ENCODE results near the gene CLEC17A.
"Not testable (repeated sequence)": the region's sequence is repeated elsewhere in the genome, so short reads cannot be mapped to it uniquely, and the experiment has no call there.

CLEC17A gene

GRCh38 chr19:14603990-14604387, 21.1 kb downstream of the CLEC17A start:
- TF ChIP-seq, protein P1, sequence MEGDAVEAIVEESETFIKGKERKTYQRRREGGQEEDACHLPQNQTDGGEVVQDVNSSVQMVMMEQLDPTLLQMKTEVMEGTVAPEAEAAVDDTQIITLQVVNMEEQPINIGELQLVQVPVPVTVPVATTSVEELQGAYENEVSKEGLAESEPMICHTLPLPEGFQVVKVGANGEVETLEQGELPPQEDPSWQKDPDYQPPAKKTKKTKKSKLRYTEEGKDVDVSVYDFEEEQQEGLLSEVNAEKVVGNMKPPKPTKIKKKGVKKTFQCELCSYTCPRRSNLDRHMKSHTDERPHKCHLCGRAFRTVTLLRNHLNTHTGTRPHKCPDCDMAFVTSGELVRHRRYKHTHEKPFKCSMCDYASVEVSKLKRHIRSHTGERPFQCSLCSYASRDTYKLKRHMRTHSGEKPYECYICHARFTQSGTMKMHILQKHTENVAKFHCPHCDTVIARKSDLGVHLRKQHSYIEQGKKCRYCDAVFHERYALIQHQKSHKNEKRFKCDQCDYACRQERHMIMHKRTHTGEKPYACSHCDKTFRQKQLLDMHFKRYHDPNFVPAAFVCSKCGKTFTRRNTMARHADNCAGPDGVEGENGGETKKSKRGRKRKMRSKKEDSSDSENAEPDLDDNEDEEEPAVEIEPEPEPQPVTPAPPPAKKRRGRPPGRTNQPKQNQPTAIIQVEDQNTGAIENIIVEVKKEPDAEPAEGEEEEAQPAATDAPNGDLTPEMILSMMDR (IDR thresholded peaks at IDR 0.05; ENCODE audit: extremely low read depth, missing control alignments) = no peak
- DNase-seq (ENCODE audit: low spot score) = peak; percentile 72

DNA sequence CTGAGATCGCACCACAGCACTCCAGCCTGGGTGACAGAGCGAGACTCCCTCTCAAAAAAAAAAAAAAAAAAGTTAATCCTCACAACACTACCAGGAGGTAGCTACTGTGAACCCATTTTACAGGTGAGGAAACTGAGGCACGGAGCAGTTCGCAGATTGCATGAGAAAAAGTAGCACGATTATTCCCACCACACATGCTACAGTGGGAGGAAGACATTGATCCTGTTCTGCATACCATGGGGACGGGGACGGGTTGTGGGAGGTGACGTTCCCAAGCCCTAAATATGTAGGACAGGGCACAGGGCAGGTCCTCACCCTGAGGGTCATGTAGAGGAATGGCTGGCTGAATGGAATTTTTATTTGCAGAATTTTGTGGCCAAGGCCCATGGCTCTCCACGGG, 23.7 kb downstream of the CLEC17A start:
- TF ChIP-seq, protein P1 (IDR thresholded peaks at IDR 0.05; ENCODE audit: extremely low read depth, missing control alignments) = no peak
- no peak for DNase-seq (ENCODE audit: low spot score)

DNA sequence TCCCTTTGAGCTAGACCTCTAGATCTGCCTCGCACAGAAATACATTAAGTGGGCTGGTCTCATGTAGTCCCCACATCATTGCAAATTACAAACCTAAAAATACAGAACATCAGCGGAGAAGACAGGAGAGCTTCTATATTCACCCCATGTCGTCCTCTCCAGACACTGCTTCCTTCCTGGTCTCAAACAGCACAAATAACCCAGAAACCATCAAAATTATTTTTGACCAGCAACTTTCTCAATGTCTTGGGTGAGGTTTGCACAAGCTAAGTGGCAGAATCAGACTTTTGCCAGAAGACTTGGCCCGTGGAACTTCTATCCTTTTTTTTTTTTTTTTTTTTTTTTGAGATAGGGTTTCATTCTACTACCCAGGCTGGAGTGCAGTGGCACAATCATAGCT, 28.2 kb downstream of the CLEC17A start:
- TF ChIP-seq, protein P1 (IDR thresholded peaks at IDR 0.05; ENCODE audit: extremely low read depth, missing control alignments) = no peak
- DNase-seq (ENCODE audit: low spot score) = no peak

DNA sequence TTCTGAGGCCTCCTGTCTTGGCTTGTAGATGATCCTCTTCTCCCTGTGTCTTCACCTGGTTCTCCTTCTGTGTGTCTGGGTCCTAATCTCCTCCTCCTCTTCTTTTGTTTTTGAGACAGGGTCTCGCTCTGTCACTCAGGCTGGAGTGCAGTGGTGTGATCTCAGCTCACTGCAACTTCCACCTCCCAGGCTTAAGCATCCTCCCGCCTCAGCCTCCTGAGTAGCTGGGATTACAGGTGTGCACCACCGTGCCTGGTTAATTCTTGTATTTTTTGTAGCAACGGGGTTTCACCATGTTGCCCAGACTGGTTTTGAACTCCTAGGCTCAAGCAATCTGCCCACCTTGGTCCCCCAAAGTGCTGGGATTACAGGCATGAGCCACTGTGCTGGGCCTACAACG, 29.4 kb downstream of the CLEC17A start:
- not testable (repeated sequence) for DNase-seq (ENCODE audit: low spot score)

- TF ChIP-seq, protein P1 (IDR thresholded peaks at IDR 0.05; ENCODE audit: extremely low read depth, missing control alignments) = no peak
- no peak for DNase-seq (ENCODE audit: low spot score)
These were observed 29.8 kb downstream of the CLEC17A start for GRCh38 chr19:14612657-14613056.

DNA sequence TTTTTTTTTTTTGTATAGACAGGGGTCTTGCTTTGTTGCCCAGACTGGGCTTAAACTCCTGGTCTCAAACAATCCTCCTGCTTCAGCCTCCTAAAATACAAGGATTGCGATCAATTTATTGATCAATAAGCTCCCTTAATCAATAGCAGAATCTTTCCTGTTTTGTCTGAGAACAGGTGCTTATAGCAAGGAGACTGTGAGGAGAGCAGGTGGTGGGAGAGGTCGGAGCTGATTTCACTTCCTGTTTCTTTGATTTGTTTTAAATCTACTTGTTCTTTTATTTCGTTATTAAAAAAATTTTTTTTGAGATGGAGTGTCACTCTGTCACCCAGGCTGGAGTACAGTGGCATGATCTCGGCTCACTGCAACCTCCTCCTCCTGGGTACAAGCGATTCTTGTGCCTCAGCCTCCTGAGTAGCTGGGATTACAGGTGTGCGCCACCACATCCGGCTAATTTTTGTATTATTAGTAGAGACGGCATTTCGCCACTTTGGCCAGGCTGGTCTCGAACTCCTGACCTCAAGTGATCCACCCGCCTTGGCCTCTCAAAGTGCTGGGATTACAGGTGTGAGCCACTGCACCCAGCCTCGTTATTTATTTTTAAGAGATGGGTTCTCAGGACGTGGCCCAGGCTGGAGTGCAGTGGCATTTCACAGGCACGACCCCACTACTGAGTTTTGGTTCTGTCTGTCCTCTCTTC, 30.7 kb downstream of the CLEC17A start:
- DNase-seq (ENCODE audit: low spot score) = not testable (repeated sequence)

- DNase-seq (ENCODE audit: low spot score) = peak; percentile 59
These were observed 31.2 kb downstream of the CLEC17A start for GRCh38 chr19:14614099-14614412.

GRCh38 chr19:14615623-14616022, 32.7 kb downstream of the CLEC17A start:
- DNase-seq (ENCODE audit: low spot score) = no peak
- TF ChIP-seq, protein P1 (IDR thresholded peaks at IDR 0.05; ENCODE audit: extremely low read depth, missing control alignments) = no peak

More at GRCh38 chr19:14614099-14614412, 31.2 kb downstream of the CLEC17A start:
- TF ChIP-seq, protein P1 (IDR thresholded peaks at IDR 0.05; ENCODE audit: extremely low read depth, missing control alignments) = no peak
